ENCODE data around the gene KCNS1.
A peak's percentile ranks its signal among the peaks of the same experiment; 100 is the strongest.

The KCNS1 gene

DNA sequence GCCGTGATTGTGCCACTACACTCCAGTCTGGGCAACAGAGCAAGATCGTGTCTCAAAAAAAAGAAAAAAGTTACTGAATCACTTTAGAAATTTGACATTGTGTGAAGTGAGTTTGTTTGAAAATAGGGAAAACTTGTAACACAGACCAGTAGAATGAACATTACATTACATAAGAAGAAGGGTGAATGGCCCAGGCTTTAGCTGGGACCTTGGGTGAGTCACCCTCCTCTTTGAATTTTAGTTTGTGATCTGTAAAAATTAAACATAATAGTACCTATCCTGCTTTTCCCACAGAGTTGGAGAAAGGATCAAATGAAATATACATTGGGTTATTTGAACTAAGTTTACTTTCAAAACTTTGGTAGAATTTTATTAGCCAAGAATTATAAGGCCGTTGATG lies 56.3 kb downstream of the KCNS1 start:
- no peak for DNase-seq

DNA sequence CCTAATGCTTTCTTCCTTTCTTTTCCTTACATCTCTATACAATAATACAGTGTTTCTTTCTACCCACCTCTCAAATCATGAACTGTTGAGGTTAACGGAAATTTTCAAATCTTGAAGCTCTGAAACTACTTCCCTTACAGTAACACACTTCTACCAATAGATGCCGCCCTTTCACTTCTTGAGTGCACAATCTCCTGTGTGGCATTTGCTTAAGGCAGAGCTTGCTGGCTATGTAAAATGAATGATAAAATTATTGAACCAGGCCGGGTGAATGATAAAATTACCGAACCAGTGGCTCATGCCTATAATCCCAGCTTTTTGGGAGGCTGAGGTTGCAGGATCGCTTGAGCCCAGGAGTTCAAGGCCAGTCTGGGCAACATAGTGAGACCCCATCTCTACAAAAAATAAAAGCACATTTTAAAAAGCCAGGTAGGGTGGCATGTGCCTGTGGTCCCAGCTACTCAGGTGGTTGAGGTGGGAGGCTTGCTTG lies 56.8 kb downstream of the KCNS1 start:
- peak; percentile 84 for DNase-seq

DNA sequence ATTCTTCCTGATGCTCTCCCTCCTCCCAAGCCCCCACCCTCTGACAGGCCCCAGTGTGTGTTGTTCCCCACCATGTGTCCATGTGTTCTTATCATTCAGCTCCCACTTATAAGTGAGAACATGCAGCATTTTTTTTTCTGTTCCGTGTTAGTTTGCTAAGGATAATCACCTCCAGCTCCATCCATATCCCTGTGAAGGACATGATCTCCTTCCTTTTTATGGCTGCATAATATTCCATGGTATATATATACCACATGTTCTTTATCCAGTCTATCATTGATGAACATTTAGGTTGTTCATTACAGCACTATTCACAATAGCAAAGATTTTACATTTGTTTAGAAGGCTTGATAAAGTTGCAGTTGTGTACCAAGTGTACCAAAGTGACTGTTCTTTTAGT lies 57.9 kb downstream of the KCNS1 start:
- no peak for DNase-seq
